Amygdala (tissue), 56 donors: ENCODE measurements around the gene WDR73.

Experiments used
- DNase-seq, 56 donors: peaks; one replicate each; lab custom pipeline; 2025; lab: John Stamatoyannopoulos, UW

Gene WDR73

GRCh38 chr15:84591815-84592214 is 62.3 kb downstream of the WDR73 start:
- no peak for DNase-seq

DNA sequence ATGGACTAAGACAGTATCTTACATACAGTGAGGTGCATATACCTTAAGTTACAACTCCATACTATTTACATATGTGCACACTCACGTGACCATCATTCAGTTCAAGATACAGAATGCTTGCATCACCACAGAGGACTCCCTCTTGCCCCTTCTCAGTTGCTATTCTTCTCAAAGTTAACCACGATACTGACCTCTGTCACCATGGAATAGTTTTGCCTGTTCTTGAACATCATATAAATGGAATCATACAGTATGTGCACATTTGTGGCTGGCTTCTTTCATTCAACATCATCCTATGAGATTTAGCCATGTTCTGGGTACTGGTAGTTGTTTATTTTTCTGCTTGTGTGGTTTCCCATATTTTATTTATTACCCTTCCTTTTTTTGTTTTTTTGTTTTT is 63.7 kb downstream of the WDR73 start:
- no peak for DNase-seq
